ENCODE results near the gene BORCS6. TPM values are rescaled to one million over a fixed set of nuclear protein-coding genes. Genes with fewer than 3 reads are reported as not detected.

BORCS6 gene
- total and polyA plus RNA-seq, 2 donors (not counting 1 experiment from before 2014, with no cell fraction given) = 9.7 to 20.2 TPM

- H3K36me3 ChIP-seq (replicated peaks in 1 of 2; ENCODE audit: control extremely low read depth in 1 of 2, control insufficient read depth in 1 of 2, extremely low read depth in 1 of 2, insufficient read depth in 2 of 2, low read length in 1 of 2) = peaks cover 0 to 13% of the 10 kb centered on the region in 2 experiments
- no peak overlapping the region for H2AFZ ChIP-seq (ENCODE audit: insufficient read depth, low read depth, low read length, poor library complexity, severe bottlenecking)
- peak overlapping the region; percentile 97 to 100 for H3K27ac ChIP-seq (ENCODE audit: low read length in 2 of 2)
- H3K27ac Mint-ChIP-seq = no peak overlapping the region
- H3K4me2 ChIP-seq (replicated peaks; ENCODE audit: low read depth, low read length, poor library complexity, severe bottlenecking) = peak overlapping the region; percentile 88
- H3K27me3 Mint-ChIP-seq = no peaks in the 10 kb centered on the region
- no peak overlapping the region for H3K4me3 Mint-ChIP-seq
- peaks cover 49% of the 10 kb centered on the region for H3K4me1 Mint-ChIP-seq
- H3K4me1 ChIP-seq (ENCODE audit: control insufficient read depth in 2 of 2, insufficient read depth in 2 of 2, low read length in 2 of 2) = peaks cover 59 to 88% of the 10 kb centered on the region in 2 donors
- ATAC-seq (ENCODE audit: low read depth) (no peak), DNase-seq (no peak)
- H4K20me1 ChIP-seq (ENCODE audit: control insufficient read depth, insufficient read depth, low read length, poor library complexity, severe bottlenecking) = peaks cover 52% of the 10 kb centered on the region
- H3K9me3 ChIP-seq (ENCODE audit: control extremely low read depth in 1 of 3, control insufficient read depth in 2 of 3, insufficient read depth in 1 of 3, low read length in 2 of 3) = peaks cover 0 to 6% (median 0%) of the 10 kb centered on the region in 3 donors
- peak overlapping the region; percentile 19 for H3K9ac ChIP-seq (ENCODE audit: low read length)
- CTCF ChIA-PET = interaction anchor here (1.5 to 1.6 kb wide), 2 partner anchors 16 to 36 kb away, joined by 3 to 4 read pairs; no protein-coding TSS in a partner anchor
- intact Hi-C loops (cut with micrococcal nuclease) = no loop called here
- WGBS (ENCODE audit: insufficient coverage) = 76% methylated on average over 10 of the region's 11 CpGs
- no peak for TF ChIP-seq EZH2 (IDR thresholded peaks at IDR 0.05; ENCODE audit: borderline replicate concordance, insufficient read depth, low read depth, low read length, poor library complexity, severe bottlenecking)
- TF ChIP-seq, protein P1, sequence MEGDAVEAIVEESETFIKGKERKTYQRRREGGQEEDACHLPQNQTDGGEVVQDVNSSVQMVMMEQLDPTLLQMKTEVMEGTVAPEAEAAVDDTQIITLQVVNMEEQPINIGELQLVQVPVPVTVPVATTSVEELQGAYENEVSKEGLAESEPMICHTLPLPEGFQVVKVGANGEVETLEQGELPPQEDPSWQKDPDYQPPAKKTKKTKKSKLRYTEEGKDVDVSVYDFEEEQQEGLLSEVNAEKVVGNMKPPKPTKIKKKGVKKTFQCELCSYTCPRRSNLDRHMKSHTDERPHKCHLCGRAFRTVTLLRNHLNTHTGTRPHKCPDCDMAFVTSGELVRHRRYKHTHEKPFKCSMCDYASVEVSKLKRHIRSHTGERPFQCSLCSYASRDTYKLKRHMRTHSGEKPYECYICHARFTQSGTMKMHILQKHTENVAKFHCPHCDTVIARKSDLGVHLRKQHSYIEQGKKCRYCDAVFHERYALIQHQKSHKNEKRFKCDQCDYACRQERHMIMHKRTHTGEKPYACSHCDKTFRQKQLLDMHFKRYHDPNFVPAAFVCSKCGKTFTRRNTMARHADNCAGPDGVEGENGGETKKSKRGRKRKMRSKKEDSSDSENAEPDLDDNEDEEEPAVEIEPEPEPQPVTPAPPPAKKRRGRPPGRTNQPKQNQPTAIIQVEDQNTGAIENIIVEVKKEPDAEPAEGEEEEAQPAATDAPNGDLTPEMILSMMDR (IDR thresholded peaks at IDR 0.05) = no peak
- no peaks in the 10 kb centered on the region for H3K9me3 Mint-ChIP-seq (ENCODE audit: insufficient read depth)
- POLR2A ChIA-PET = interaction anchor here (0.6 to 4.5 kb wide), 6 partner anchors 33 to 467 kb away, joined by 3 to 23 read pairs (median 4); partner anchors contain the start of genes ALOXE3, AURKB and TP53
- H3K4me3 ChIP-seq (ENCODE audit: control extremely low read depth in 1 of 5, extremely low read depth in 1 of 5, insufficient read depth in 1 of 5, low read depth in 2 of 5, low read length in 4 of 5) = peak overlapping the region in 4 of 5 experiments; percentile 22 to 96 (median 84)
- H3K79me2 ChIP-seq (ENCODE audit: control insufficient read depth, insufficient read depth, low read length) = peaks cover 44% of the 10 kb centered on the region
- H3K27me3 ChIP-seq (replicated peaks in 1 of 4; ENCODE audit: control extremely low read depth in 1 of 4, control insufficient read depth in 3 of 4, insufficient read depth in 4 of 4, low read length in 3 of 4) = no peaks in the 10 kb centered on the region
Measured at GRCh38 chr17:8154608-8155155, 35.3 kb downstream of the BORCS6 start.
